Thyroid gland (tissue), 4 donors: ENCODE data around the gene GRIP1. TPM values are rescaled to one million over a fixed set of nuclear protein-coding genes. Genes with fewer than 3 reads are reported as not detected.

Experiments
- DNase-seq, 2 donors: peaks; one replicate each; pipeline ENCODE4 v3.0.0-alpha.2; 2019
- H3K27ac ChIP-seq, 3 donors: fragments of 200-600 bp; sonication (generic); 1 replicate in 2 of 3; 2 replicates in 1 of 3; pipeline ENCODE4 v1.5.1; 2016 to 2019; ENCODE audit warnings: mild to moderate bottlenecking in 1 of 3, moderate library complexity in 1 of 3
- H3K27me3 ChIP-seq: fragments of 200-600 bp; sonication (generic); one replicate; pipeline ENCODE4 v1.5.1; 2019
- H3K36me3 ChIP-seq, 2 donors: fragments of 200-600 bp; sonication (generic); one replicate each; pipeline ENCODE4 v1.5.1; 2016 to 2019
- H3K4me1 ChIP-seq, 2 donors: fragments of 200-600 bp; sonication (generic); one replicate each; pipeline ENCODE4 v1.5.1; 2017 to 2019
- H3K4me3 ChIP-seq, 3 donors: fragments of 200-600 bp; sonication (generic); replicated peaks in 1 of 3; 1 replicate in 2 of 3; 2 replicates in 1 of 3; pipeline ENCODE4 v1.5.1; 2016; ENCODE audit warnings: mild to moderate bottlenecking in 1 of 3
- H3K9me3 ChIP-seq: fragments of 200-600 bp; sonication (generic); one replicate; pipeline ENCODE4 v1.5.1; 2017
- POLR2A ChIP-seq, 2 donors: fragments of 450-650 bp; IDR thresholded peaks; one replicate each; pipeline ENCODE4 v1.6.1; 2017; ENCODE audit warnings: antibody characterized with exemption in 2 of 2, mild to moderate bottlenecking in 2 of 2, moderate library complexity in 1 of 2
- WGBS, 2 donors: methylation state at CpG; one replicate each; pipeline ENCODE4 v1.1.5; 2017; 5-methylcytosine and 5-hydroxymethylcytosine counted together
- intact Hi-C: fragments of 100-400 bp; cut with DNase I; formaldehyde crosslinking; loops from one replicate; pipeline ENCODE4 v1.15.1; 2023
- total RNA-seq, 4 donors: library from RNA; depleted of rRNA; stranded (reverse); fragments of >200 nt; gene quantifications; one replicate each; pipeline ENCODE4 v1.2.3, GENCODE V29; 2016
- TF ChIP-seq, protein P1 (sequence below), 6 experiments: fragments of 200-600 bp in 3 of 6; fragments of 450-650 bp in 3 of 6; sonication (generic) in 3 of 6; IDR thresholded peaks; one replicate each; pipeline ENCODE4 v1.5.1; 2016 to 2019; ENCODE audit warnings: antibody characterized with exemption in 6 of 6, mild to moderate bottlenecking in 2 of 6, inconsistent platforms in 1 of 6, moderate library complexity in 1 of 6

GRIP1 gene
- total RNA-seq, 4 donors from 2014 or later, result 9.9 to 21.1 (median 15.6) TPM

GRCh38 chr12:66617991-66618390 lies 60.9 kb downstream of the GRIP1 start:
- Histone ChIP-seq H3K4me1 (no peaks in the 10 kb centered on the region), H3K36me3 (no peaks in the 10 kb centered on the region), H3K27ac (no peak overlapping the region), H3K27me3 (no peaks in the 10 kb centered on the region), H3K9me3 (no peaks in the 10 kb centered on the region), H3K4me3 (no peak overlapping the region)
- no peak for DNase-seq
- WGBS, 2 donors, result 85 to 87% methylated on average over 3 of the region's 3 CpGs
- no peak for TF ChIP-seq POLR2A (IDR thresholded peaks at IDR 0.05)
- TF ChIP-seq, protein P1, sequence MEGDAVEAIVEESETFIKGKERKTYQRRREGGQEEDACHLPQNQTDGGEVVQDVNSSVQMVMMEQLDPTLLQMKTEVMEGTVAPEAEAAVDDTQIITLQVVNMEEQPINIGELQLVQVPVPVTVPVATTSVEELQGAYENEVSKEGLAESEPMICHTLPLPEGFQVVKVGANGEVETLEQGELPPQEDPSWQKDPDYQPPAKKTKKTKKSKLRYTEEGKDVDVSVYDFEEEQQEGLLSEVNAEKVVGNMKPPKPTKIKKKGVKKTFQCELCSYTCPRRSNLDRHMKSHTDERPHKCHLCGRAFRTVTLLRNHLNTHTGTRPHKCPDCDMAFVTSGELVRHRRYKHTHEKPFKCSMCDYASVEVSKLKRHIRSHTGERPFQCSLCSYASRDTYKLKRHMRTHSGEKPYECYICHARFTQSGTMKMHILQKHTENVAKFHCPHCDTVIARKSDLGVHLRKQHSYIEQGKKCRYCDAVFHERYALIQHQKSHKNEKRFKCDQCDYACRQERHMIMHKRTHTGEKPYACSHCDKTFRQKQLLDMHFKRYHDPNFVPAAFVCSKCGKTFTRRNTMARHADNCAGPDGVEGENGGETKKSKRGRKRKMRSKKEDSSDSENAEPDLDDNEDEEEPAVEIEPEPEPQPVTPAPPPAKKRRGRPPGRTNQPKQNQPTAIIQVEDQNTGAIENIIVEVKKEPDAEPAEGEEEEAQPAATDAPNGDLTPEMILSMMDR (IDR thresholded peaks at IDR 0.05), result no peak
- intact Hi-C loops, result no loop called here

GRCh38 chr12:66612090-66612775 lies 66.6 kb downstream of the GRIP1 start:
- DNase-seq, result no peak
- H3K4me1 ChIP-seq, result no peaks in the 10 kb centered on the region
- intact Hi-C loops, result no loop called here
- no peaks in the 10 kb centered on the region for H3K36me3 ChIP-seq
- no peak overlapping the region for H3K27ac ChIP-seq
- H3K4me3 ChIP-seq, result no peak overlapping the region
- H3K27me3 ChIP-seq, result no peaks in the 10 kb centered on the region
- H3K9me3 ChIP-seq, result no peaks in the 10 kb centered on the region
- TF ChIP-seq POLR2A (IDR thresholded peaks at IDR 0.05), result no peak
- TF ChIP-seq, protein P1 (IDR thresholded peaks at IDR 0.05), result no peak

DNA sequence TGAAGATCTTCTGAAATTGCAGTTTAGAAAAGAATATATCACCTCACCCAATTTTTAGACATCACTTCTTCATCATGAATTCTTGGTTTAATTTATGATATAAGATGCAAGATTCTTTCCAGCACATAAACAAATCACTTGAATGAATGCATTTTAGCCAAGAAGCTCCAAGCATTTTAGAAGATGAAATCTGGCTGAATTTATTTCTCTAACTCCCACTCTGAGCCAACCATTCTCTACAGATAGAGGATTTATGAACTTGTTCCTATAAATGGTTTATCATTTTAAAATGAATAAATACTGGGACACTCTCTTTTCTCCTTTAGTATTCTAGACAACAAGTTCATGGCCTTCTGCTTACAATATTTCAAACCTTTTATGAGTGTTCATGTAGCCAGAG lies 71.7 kb downstream of the GRIP1 start:
- intact Hi-C loops, result no loop called here
- Histone ChIP-seq H3K4me3 (no peak overlapping the region), H3K27me3 (no peaks in the 10 kb centered on the region), H3K9me3 (no peaks in the 10 kb centered on the region), H3K27ac (no peak overlapping the region), H3K4me1 (peaks cover 7 to 8% of the 10 kb centered on the region in 2 donors), H3K36me3 (no peaks in the 10 kb centered on the region)
- DNase-seq, result no peak
- no peak for TF ChIP-seq POLR2A (IDR thresholded peaks at IDR 0.05)
- TF ChIP-seq, protein P1 (IDR thresholded peaks at IDR 0.05), result no peak

GRCh38 chr12:66605293-66605692 lies 73.6 kb downstream of the GRIP1 start:
- Histone ChIP-seq H3K9me3 (no peaks in the 10 kb centered on the region), H3K36me3 (no peaks in the 10 kb centered on the region), H3K4me3 (no peak overlapping the region), H3K27me3 (no peaks in the 10 kb centered on the region), H3K27ac (no peak overlapping the region), H3K4me1 (peaks cover 7 to 8% of the 10 kb centered on the region in 2 donors)
- no peak for DNase-seq
- intact Hi-C loops, result no loop called here
- WGBS, 2 donors, result 86 to 88% methylated on average over 5 of the region's 5 CpGs
- TF ChIP-seq, protein P1 (IDR thresholded peaks at IDR 0.05), result no peak
- no peak for TF ChIP-seq POLR2A (IDR thresholded peaks at IDR 0.05)

DNA sequence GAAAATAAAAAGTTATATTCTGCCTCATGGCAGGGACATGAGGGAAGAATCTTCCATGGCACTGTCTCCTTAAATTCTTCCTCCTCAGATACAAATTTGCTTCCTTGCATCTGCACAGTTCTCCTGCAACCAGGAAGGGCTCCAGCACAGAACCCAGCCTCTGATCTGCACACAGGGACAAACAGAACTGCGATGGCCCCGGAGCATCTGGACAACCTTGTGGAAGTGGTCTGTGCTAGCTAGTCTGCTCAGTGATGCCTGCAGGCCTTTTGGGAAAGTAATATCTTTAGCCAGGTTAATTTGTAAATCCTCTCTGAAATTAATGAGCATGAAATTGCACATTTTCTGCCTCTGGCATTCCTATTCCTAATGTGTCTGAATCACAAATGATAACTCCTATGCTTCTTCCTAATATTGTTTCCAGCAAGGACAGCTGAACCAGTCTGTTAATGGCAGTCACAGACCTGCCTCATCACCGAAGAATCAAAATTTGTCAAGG lies 74.8 kb downstream of the GRIP1 start:
- Histone ChIP-seq H3K27ac (no peak overlapping the region), H3K4me1 (peaks cover 7 to 8% of the 10 kb centered on the region in 2 donors), H3K27me3 (no peaks in the 10 kb centered on the region), H3K9me3 (no peaks in the 10 kb centered on the region), H3K4me3 (no peak overlapping the region), H3K36me3 (no peaks in the 10 kb centered on the region)
- WGBS, 2 donors, result 87 to 92% methylated on average over 3 of the region's 3 CpGs
- intact Hi-C loops, result no loop called here
- TF ChIP-seq, protein P1 (IDR thresholded peaks at IDR 0.05), result no peak
- no peak for TF ChIP-seq POLR2A (IDR thresholded peaks at IDR 0.05)
- DNase-seq, result no peak
